NB4 (cell line): ENCODE measurements around the gene RALY.

Experiments used
- DNase-seq: peaks from one replicate; pipeline ENCODE4 v3.0.0; 2010; ENCODE audit warnings: low read depth
- H3K4me3 ChIP-seq: one replicate; pipeline ENCODE4 v1.5.1; 2011; ENCODE audit warnings: mild to moderate bottlenecking, low read depth, low read length, moderate library complexity
- MYC ChIP-seq: IDR thresholded peaks from 2 replicates; pipeline ENCODE4 v1.6.1; 2011; ENCODE audit warnings: low read depth, low read length
- POLR2A ChIP-seq: IDR thresholded peaks from 2 replicates; pipeline ENCODE4 v1.6.1; 2011; ENCODE audit warnings: mild to moderate bottlenecking; ENCODE audit not compliant: insufficient read length; ENCODE audit errors: extremely low read depth
- TF ChIP-seq, protein P1 (sequence below): IDR thresholded peaks from one replicate; pipeline ENCODE4 v1.5.1; 2012; ENCODE audit warnings: low read depth, low read length
- TF ChIP-seq, protein P2 (sequence below): IDR thresholded peaks from 2 replicates; pipeline ENCODE4 v1.6.1; 2011; ENCODE audit warnings: low read depth, low read length

Gene RALY

DNA sequence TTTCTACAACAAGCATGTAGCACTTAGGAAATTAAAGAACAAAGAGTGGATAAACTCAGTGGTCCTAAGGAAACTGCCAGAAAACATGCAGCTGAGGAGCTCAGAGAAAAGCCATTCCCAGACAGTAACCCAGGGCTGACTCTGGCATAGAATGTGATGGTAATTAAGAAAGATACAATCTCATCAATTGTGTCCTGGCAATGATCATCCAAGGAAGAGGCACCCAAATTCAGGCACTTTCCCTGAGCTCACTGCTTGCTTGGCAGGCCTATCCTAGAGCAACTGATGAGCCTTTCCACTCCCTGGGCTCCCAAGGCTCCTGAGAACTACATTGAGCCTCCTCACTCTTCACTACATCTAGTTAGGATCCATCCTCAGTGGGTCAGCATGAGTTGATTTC lies 102.1 kb downstream of the RALY start:
- no peak for DNase-seq
- no peak for TF ChIP-seq MYC
- TF ChIP-seq, protein P1, sequence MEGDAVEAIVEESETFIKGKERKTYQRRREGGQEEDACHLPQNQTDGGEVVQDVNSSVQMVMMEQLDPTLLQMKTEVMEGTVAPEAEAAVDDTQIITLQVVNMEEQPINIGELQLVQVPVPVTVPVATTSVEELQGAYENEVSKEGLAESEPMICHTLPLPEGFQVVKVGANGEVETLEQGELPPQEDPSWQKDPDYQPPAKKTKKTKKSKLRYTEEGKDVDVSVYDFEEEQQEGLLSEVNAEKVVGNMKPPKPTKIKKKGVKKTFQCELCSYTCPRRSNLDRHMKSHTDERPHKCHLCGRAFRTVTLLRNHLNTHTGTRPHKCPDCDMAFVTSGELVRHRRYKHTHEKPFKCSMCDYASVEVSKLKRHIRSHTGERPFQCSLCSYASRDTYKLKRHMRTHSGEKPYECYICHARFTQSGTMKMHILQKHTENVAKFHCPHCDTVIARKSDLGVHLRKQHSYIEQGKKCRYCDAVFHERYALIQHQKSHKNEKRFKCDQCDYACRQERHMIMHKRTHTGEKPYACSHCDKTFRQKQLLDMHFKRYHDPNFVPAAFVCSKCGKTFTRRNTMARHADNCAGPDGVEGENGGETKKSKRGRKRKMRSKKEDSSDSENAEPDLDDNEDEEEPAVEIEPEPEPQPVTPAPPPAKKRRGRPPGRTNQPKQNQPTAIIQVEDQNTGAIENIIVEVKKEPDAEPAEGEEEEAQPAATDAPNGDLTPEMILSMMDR, result no peak
- TF ChIP-seq, protein P2, sequence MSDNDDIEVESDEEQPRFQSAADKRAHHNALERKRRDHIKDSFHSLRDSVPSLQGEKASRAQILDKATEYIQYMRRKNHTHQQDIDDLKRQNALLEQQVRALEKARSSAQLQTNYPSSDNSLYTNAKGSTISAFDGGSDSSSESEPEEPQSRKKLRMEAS, result no peak
- TF ChIP-seq POLR2A, result no peak
- no peak overlapping the region for H3K4me3 ChIP-seq

DNA sequence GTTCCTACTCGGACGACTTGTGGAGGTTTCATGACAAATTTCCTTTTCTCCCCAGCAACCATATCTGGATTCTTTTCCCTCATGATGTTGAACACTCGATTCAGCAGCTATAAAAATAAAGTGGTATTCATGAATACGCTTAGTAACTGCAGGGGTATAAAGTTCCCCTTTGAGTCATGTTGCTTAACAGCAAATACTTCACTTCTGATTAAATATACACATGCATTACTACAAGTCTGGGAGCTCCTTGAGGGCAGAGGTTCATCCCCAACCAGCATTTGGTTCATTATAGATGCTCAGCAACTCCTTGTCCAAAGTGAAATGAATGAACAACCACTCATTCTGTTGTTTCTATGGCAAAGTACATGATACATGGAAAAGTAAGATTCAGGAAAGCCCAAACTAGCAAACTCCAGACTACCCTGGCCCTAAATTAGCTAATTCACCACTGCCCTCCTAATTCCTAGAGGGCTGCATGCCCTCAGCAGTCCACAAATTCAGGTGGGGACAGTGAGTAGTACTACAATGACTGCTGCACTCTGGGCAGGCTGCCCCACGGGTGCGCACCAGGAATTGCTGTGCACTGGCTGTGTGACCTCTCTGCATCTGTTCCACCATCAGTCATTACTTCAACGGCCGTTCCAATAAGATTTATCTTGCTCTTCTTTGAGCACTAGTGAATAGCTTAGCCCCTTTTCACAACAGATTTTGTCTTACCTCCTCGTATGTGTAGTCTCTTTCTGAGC lies 103.2 kb downstream of the RALY start:
- DNase-seq, result no peak
- H3K4me3 ChIP-seq, result no peak overlapping the region
- TF ChIP-seq POLR2A (no peak), MYC (no peak)
- TF ChIP-seq, protein P1, result no peak
- TF ChIP-seq, protein P2, result no peak

DNA sequence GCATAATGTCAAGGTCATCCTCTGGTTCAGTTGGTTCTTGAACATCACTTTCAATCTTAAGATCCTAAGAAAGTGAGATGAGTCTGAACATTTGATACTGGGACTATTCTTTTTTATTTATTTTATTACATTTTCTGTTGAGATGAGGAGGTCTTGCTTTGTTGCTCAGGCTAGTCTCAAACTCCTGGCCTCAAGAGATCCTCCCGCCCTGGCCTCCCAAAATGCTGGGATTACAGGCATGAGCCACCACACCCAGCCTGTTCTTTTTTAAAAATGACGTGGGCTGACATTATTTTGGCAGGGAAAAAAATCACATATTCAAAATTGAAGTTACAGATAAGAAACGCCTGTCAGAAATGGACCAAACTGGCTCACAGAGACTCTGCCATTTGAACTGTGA lies 104.9 kb downstream of the RALY start:
- DNase-seq, result no peak
- H3K4me3 ChIP-seq, result no peak overlapping the region
- TF ChIP-seq, protein P1, result no peak
- TF ChIP-seq POLR2A (no peak), MYC (no peak)
- TF ChIP-seq, protein P2, result no peak

DNA sequence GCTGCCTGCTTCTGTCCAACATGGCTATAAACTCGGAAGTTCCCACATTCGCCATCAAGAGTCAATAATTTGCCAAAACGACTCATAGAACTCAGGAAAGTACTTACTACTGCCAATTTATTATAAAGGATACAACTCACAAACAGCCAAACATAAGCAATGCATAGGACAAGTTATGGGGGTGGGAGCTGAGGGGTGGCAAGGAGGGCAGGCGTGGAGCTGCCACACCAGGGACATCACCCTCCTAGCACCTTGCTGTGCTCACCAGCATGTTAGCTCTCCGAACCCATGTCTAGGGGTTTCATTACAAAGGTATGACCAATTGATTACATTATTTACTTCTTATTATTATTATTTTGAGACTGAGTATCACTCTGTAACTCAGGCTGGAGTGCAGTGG lies 106.0 kb downstream of the RALY start:
- DNase-seq, result no peak
- TF ChIP-seq MYC (no peak), POLR2A (no peak)
- TF ChIP-seq, protein P1, result no peak
- H3K4me3 ChIP-seq, result no peak overlapping the region

DNA sequence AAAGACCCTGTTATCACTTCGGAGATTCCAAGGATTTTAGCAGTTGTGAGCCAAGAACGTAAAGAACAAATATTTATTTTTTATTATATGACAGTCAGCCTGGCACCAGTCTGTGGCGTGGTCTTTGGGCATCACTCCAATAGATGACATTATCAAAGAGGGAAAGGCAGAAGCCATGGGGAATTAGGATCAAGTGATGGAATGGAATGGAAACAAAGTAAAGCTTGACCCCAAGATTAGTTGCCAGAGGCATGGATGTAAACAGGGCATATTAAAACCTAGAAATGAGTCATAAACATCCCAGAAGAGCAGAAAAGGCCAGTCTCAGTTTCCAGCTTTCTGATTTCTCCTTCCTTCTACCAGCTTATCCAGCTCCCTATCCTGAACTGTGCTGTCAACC lies 106.9 kb downstream of the RALY start:
- no peak for DNase-seq
- no peak for TF ChIP-seq MYC
- TF ChIP-seq, protein P2, result no peak
- no peak for TF ChIP-seq POLR2A
- no peak overlapping the region for H3K4me3 ChIP-seq

DNA sequence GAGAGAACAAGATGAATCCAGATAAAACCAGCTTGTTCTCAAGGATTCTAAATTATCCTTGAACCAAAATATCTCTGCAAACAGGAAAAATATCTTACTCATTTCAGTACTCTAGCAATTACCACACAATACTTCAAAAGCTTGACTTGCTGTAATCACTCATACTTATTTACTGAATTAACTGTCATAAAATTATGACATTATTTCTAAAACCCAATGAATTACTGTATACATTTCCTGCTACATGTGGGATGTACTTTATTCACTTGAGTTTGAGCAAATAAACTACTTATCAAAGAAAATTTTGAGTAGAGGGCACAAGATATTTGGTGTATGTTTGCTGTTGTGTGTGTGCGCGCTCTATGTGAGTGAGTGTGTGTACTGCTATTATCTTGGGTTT lies 108.6 kb downstream of the RALY start:
- no peak overlapping the region for H3K4me3 ChIP-seq
- TF ChIP-seq MYC (no peak), POLR2A (no peak)
- TF ChIP-seq, protein P1, result no peak
- TF ChIP-seq, protein P2, result no peak
- DNase-seq, result no peak
